ENCODE results near the gene RSPO1.

The RSPO1 gene

GRCh38 chr1:37616330-37616729, 18.4 kb downstream of the RSPO1 start:
- H3K27me3 ChIP-seq (ENCODE audit: control insufficient read depth, insufficient read depth, low read length), result peaks cover 32% of the 10 kb centered on the region
- no peak overlapping the region for H3K4me3 ChIP-seq (ENCODE audit: low read depth, low read length)
- H3K4me1 ChIP-seq (ENCODE audit: control insufficient read depth, insufficient read depth, low read length), result no peaks in the 10 kb centered on the region
- no peaks in the 10 kb centered on the region for H3K36me3 ChIP-seq (ENCODE audit: control insufficient read depth, insufficient read depth, low read length)
- no peak overlapping the region for H3K27ac ChIP-seq (ENCODE audit: low read depth, low read length)
- H3K9ac ChIP-seq (ENCODE audit: low read depth, low read length), result no peak overlapping the region
- H3K9me3 ChIP-seq (ENCODE audit: control insufficient read depth, insufficient read depth, low read length), result no peaks in the 10 kb centered on the region

- Histone ChIP-seq H3K4me3 (ENCODE audit: low read depth, low read length) (no peak overlapping the region), H3K27ac (ENCODE audit: low read depth, low read length) (no peak overlapping the region), H3K4me1 (ENCODE audit: control insufficient read depth, insufficient read depth, low read length) (no peaks in the 10 kb centered on the region), H3K27me3 (ENCODE audit: control insufficient read depth, insufficient read depth, low read length) (peaks cover 27% of the 10 kb centered on the region), H3K36me3 (ENCODE audit: control insufficient read depth, insufficient read depth, low read length) (no peaks in the 10 kb centered on the region), H3K9me3 (ENCODE audit: control insufficient read depth, insufficient read depth, low read length) (no peaks in the 10 kb centered on the region), H3K9ac (ENCODE audit: low read depth, low read length) (no peak overlapping the region)
These were observed 20.6 kb downstream of the RSPO1 start for GRCh38 chr1:37614105-37614504.

- Histone ChIP-seq H3K9ac (ENCODE audit: low read depth, low read length) (no peak overlapping the region), H3K4me1 (ENCODE audit: control insufficient read depth, insufficient read depth, low read length) (no peaks in the 10 kb centered on the region), H3K27me3 (ENCODE audit: control insufficient read depth, insufficient read depth, low read length) (peaks cover 42% of the 10 kb centered on the region), H3K27ac (ENCODE audit: low read depth, low read length) (no peak overlapping the region), H3K4me3 (ENCODE audit: low read depth, low read length) (no peak overlapping the region), H3K9me3 (ENCODE audit: control insufficient read depth, insufficient read depth, low read length) (no peaks in the 10 kb centered on the region), H3K36me3 (ENCODE audit: control insufficient read depth, insufficient read depth, low read length) (no peaks in the 10 kb centered on the region)
These were observed 22.5 kb downstream of the RSPO1 start for GRCh38 chr1:37612186-37612585.

GRCh38 chr1:37609994-37610393, 24.7 kb downstream of the RSPO1 start:
- Histone ChIP-seq H3K9ac (ENCODE audit: low read depth, low read length) (no peak overlapping the region), H3K4me3 (ENCODE audit: low read depth, low read length) (no peak overlapping the region), H3K27ac (ENCODE audit: low read depth, low read length) (no peak overlapping the region), H3K4me1 (ENCODE audit: control insufficient read depth, insufficient read depth, low read length) (no peaks in the 10 kb centered on the region), H3K27me3 (ENCODE audit: control insufficient read depth, insufficient read depth, low read length) (peaks cover 30% of the 10 kb centered on the region), H3K36me3 (ENCODE audit: control insufficient read depth, insufficient read depth, low read length) (no peaks in the 10 kb centered on the region), H3K9me3 (ENCODE audit: control insufficient read depth, insufficient read depth, low read length) (no peaks in the 10 kb centered on the region)

DNA sequence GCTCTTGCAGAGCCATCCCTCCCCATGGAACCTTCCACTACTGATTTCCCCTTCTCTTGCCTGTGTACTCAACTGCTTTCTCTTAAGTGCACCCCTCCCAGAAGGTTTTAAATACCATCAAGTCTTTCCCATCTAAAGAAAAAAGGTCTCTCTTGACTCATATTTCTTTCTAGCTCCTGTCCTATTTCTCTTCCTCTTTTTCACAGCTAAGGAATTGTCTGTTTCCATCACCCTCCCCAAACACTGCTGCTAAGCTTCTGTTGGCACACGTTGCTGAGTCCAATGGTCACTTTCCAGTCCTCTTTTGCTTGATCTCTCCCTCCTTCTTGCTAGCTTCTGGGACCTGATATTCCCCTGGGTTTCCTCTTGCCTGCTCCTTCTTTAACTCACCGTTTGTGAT, 25.7 kb downstream of the RSPO1 start:
- Histone ChIP-seq H3K4me3 (ENCODE audit: low read depth, low read length) (no peak overlapping the region), H3K9me3 (ENCODE audit: control insufficient read depth, insufficient read depth, low read length) (no peaks in the 10 kb centered on the region), H3K4me1 (ENCODE audit: control insufficient read depth, insufficient read depth, low read length) (no peaks in the 10 kb centered on the region), H3K36me3 (ENCODE audit: control insufficient read depth, insufficient read depth, low read length) (no peaks in the 10 kb centered on the region), H3K27me3 (ENCODE audit: control insufficient read depth, insufficient read depth, low read length) (peaks cover 27% of the 10 kb centered on the region), H3K27ac (ENCODE audit: low read depth, low read length) (no peak overlapping the region), H3K9ac (ENCODE audit: low read depth, low read length) (no peak overlapping the region)

DNA sequence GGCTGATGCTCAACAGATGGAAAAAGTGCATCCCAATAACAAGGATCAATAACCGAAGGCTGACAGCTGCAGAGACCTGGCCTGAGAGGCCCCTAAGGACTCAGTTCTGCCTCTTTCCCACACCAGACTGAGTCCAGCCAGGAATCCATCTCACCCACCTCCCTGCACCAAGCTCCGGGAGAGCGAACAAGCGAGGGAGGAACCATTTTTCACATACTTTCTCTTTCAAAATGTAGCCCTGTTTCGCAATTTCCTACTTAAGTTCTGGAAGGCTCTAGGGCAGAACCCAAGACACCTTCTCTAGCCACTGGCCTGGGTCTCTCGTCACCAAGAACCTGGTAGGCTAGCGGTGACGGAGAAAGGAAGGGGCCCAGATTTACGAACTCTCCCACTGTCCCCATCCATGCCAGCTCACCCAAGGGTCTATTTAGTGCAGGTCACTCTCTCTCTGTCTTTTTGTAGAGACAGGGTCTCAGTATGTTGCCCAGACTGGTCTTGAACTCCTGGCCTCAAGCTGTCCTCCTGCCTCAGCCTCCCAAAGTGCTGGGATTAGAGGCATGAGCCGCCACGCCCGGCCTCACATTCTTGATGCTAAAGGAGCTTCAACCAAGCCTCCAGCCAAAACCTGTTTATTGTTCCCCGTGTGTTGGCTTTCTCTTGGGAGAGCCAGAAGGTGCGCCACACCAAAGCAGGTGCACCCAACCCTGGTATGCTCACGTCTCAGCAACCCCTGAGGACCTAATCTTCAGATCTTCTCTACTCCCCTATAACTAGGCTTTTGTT, 28.0 kb downstream of the RSPO1 start:
- H3K4me1 ChIP-seq (ENCODE audit: control insufficient read depth, insufficient read depth, low read length), result no peaks in the 10 kb centered on the region
- H3K36me3 ChIP-seq (ENCODE audit: control insufficient read depth, insufficient read depth, low read length), result no peaks in the 10 kb centered on the region
- peaks cover 27% of the 10 kb centered on the region for H3K27me3 ChIP-seq (ENCODE audit: control insufficient read depth, insufficient read depth, low read length)
- H3K4me3 ChIP-seq (ENCODE audit: low read depth, low read length), result no peak overlapping the region
- no peak overlapping the region for H3K9ac ChIP-seq (ENCODE audit: low read depth, low read length)
- H3K9me3 ChIP-seq (ENCODE audit: control insufficient read depth, insufficient read depth, low read length), result no peaks in the 10 kb centered on the region
- H3K27ac ChIP-seq (ENCODE audit: low read depth, low read length), result no peak overlapping the region

DNA sequence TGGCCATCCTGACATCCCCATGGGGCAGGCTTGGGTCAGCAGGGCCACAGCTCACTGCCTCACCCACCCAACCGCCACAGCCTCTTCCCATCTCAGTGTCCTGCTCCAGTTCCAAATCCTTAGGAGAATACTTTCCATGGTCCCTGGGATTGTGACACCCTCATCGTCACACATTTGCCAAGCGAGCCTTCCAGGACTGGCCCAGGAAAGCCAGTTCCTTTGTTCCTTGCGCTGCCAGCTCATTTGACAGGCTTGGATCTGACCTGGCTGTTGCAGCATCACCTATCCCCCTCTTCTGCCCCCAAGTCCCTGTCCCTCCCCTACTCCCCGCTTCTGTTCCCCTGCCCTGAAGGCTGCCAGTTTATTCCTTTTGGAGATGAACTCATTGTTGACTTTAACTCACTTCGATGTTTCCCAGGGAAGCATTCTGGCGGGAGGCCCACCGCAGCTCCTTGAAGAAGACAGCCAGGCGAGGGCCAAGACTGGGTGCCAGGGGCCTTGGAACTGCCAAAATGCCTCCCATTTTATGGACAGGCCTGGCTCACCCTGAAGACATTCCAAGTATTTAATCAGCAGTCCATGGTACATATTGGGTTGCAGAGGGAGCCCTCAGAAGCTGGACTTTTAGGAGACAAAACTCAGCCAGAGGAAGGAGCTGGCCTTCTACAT, 28.8 kb downstream of the RSPO1 start:
- H3K9me3 ChIP-seq (ENCODE audit: control insufficient read depth, insufficient read depth, low read length), result no peaks in the 10 kb centered on the region
- H3K4me1 ChIP-seq (ENCODE audit: control insufficient read depth, insufficient read depth, low read length), result no peaks in the 10 kb centered on the region
- no peaks in the 10 kb centered on the region for H3K36me3 ChIP-seq (ENCODE audit: control insufficient read depth, insufficient read depth, low read length)
- H3K27ac ChIP-seq (ENCODE audit: low read depth, low read length), result no peak overlapping the region
- H3K4me3 ChIP-seq (ENCODE audit: low read depth, low read length), result no peak overlapping the region
- H3K9ac ChIP-seq (ENCODE audit: low read depth, low read length), result no peak overlapping the region
- H3K27me3 ChIP-seq (ENCODE audit: control insufficient read depth, insufficient read depth, low read length), result peaks cover 27% of the 10 kb centered on the region

GRCh38 chr1:37605061-37605650, 29.5 kb downstream of the RSPO1 start:
- Histone ChIP-seq H3K27me3 (ENCODE audit: control insufficient read depth, insufficient read depth, low read length) (peaks cover 27% of the 10 kb centered on the region), H3K4me3 (ENCODE audit: low read depth, low read length) (no peak overlapping the region), H3K36me3 (ENCODE audit: control insufficient read depth, insufficient read depth, low read length) (no peaks in the 10 kb centered on the region), H3K4me1 (ENCODE audit: control insufficient read depth, insufficient read depth, low read length) (no peaks in the 10 kb centered on the region), H3K9me3 (ENCODE audit: control insufficient read depth, insufficient read depth, low read length) (no peaks in the 10 kb centered on the region), H3K27ac (ENCODE audit: low read depth, low read length) (no peak overlapping the region), H3K9ac (ENCODE audit: low read depth, low read length) (no peak overlapping the region)

DNA sequence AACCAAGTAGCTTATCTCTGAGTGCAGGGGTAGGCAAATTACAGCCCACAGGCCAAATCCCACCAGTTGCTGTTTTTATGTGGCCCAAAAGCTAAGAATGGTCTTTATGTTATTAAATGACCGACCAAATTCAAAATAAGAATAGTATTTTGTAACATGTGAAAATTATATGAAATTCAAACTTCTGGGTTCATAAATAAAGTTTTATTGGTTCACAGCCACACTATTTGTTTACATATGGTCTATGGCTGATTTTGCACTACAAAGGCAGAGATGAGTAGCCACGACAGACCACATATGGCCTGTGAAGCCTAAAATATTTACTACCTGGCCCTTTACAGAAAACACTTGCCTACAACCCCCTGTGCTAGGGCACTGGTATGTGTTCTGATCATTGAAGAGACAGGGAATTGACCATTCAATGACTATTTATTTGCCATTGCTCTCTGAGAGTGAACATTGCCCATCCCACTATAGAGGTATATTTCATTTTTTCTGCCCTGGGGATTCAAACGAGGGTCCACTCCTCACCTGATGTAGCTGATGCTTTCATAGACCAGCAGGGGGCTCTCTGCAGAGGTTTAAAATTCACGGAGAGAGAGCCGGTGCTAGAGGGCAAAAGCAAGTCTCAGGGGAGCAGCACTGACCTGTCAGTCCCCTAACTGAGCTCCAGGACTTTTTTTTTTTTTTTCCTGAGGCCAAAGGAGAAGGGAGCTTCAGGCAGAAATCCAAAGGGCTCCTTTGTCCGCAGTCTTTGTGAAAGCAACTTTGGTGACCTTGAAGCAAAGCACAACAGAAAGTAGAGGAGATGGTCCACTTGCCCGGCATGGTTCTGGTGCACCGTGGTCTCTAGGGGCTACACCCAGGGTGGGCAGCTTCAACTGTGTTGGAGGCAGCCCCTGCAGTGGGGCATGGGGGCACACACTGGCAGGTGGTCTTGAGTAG, 31.7 kb downstream of the RSPO1 start:
- Histone ChIP-seq H3K4me3 (ENCODE audit: low read depth, low read length) (no peak overlapping the region), H3K27me3 (ENCODE audit: control insufficient read depth, insufficient read depth, low read length) (peaks cover 9% of the 10 kb centered on the region), H3K36me3 (ENCODE audit: control insufficient read depth, insufficient read depth, low read length) (no peaks in the 10 kb centered on the region), H3K27ac (ENCODE audit: low read depth, low read length) (no peak overlapping the region), H3K9me3 (ENCODE audit: control insufficient read depth, insufficient read depth, low read length) (no peaks in the 10 kb centered on the region), H3K4me1 (ENCODE audit: control insufficient read depth, insufficient read depth, low read length) (no peaks in the 10 kb centered on the region), H3K9ac (ENCODE audit: low read depth, low read length) (no peak overlapping the region)

DNA sequence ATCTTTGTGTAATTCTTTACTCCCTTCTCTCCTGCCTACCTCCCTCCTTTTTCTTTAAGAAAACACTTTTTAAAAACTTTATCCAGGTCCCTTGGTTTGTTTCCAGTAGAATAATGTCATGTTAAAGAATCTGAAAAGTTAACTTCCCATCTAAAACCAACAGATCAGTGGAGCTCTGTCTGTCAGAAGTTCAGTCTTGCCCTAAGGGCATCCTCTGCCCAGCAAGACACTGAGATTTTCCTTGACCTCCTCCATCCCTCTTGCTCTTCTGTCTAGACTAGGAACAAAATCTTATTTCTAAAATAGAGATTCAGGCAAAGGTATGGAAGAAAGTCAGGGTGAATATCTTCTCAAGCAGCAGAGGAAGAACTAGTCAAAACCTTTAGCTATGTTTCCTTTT, 33.3 kb downstream of the RSPO1 start:
- H3K36me3 ChIP-seq (ENCODE audit: control insufficient read depth, insufficient read depth, low read length), result no peaks in the 10 kb centered on the region
- H3K27me3 ChIP-seq (ENCODE audit: control insufficient read depth, insufficient read depth, low read length), result no peaks in the 10 kb centered on the region
- H3K4me1 ChIP-seq (ENCODE audit: control insufficient read depth, insufficient read depth, low read length), result no peaks in the 10 kb centered on the region
- no peaks in the 10 kb centered on the region for H3K9me3 ChIP-seq (ENCODE audit: control insufficient read depth, insufficient read depth, low read length)
- H3K4me3 ChIP-seq (ENCODE audit: low read depth, low read length), result no peak overlapping the region
- no peak overlapping the region for H3K9ac ChIP-seq (ENCODE audit: low read depth, low read length)
- H3K27ac ChIP-seq (ENCODE audit: low read depth, low read length), result no peak overlapping the region

Measured in HUES48 (cell line).